OCI-LY3 (cell line): ENCODE measurements around the gene AKAP7.
A peak's percentile ranks its signal among the peaks of the same experiment; 100 is the strongest.

Experiments used
- EZH2phosphoT487 ChIP-seq: fragments of 200-600 bp; shearing (Covaris generic); IDR thresholded peaks from 2 replicates; pipeline ENCODE4 v1.6.1; 2018; ENCODE audit warnings: antibody characterized with exemption, mixed run types, low read depth
- TF ChIP-seq, protein P1 (sequence below): fragments of 200-600, 300-600 bp; sonication (generic); IDR thresholded peaks from 2 replicates; pipeline ENCODE4 v1.5.1; 2014; ENCODE audit warnings: antibody characterized with exemption, low read length, low read depth

DNA sequence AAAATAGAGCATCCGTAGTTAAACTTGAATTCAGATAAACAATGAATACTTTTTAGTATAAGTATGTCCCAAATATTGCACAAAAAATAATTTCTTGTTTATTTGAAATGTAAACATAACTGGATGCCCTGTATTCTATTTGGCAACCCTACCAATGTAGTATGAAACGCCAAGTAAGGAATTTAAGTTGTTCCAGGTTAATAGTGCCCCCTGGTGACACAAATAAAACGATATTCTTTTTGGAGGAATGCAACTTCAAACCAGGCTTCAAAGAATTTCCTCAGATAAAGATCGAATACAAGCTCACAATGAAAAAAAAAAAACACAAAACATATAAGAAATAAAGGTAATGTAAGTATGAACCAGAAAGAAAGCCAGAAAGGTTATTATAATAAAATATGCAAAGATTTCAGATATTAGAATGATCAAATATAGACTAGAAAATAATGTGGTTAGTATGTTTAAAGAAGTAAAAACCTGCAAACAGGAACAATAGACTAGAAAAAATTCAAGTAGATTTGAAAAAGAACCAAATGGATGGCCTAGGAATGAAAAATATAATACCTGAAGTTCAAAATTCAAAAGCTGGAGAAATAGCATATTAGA, 18.4 kb upstream of the AKAP7 start:
- TF ChIP-seq, protein P1, sequence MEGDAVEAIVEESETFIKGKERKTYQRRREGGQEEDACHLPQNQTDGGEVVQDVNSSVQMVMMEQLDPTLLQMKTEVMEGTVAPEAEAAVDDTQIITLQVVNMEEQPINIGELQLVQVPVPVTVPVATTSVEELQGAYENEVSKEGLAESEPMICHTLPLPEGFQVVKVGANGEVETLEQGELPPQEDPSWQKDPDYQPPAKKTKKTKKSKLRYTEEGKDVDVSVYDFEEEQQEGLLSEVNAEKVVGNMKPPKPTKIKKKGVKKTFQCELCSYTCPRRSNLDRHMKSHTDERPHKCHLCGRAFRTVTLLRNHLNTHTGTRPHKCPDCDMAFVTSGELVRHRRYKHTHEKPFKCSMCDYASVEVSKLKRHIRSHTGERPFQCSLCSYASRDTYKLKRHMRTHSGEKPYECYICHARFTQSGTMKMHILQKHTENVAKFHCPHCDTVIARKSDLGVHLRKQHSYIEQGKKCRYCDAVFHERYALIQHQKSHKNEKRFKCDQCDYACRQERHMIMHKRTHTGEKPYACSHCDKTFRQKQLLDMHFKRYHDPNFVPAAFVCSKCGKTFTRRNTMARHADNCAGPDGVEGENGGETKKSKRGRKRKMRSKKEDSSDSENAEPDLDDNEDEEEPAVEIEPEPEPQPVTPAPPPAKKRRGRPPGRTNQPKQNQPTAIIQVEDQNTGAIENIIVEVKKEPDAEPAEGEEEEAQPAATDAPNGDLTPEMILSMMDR: peak; percentile 36
- TF ChIP-seq EZH2phosphoT487: no peak
